Measurements from ENCODE around the gene CYB561D1.

The CYB561D1 gene

DNA sequence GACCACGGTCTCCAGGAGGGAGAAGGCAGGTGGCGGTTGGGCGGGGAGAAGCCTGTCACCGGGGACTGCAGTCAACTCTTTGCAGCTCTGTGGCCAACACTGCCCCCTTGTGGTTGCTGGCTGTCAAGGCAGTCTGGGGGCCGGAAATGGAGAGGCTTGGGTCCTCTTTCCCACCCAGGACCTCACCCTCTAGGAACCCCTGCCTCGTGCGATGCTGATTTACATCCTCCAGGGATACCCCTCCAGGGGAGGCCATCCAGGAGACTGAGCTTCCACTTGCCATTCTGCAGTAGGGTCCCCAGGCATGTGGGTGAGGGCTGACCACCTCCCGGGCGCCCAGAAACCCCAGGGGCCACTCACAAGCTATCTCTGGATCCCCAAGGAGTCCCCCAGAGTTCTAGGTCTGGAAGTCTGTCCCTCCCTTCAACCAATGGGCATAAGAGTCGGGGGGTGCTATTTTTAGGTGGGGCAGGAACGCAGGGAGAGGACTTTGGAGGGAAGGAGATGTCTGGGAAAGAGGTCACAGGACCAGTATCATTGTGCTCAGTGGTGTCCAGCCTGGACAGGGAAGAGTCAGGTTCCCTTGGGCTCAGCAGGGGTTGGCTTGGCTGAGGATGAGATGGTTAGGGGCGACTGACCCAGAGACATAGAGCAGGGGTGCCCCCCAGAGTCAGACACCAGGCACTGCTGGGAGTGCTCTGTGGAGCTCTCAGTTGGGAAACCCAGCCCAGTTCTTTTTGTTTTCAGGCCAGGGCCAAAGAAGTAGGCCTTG lies 38.7 kb downstream of the CYB561D1 start:
- Histone ChIP-seq H3K4me3 (ENCODE audit: low read length) (0 out of 2 replicates have a peak overlapping the region, but pooled peaks have one; percentile 3), H3K36me3 (ENCODE audit: insufficient read depth, low read depth, low read length) (no peaks in the 10 kb centered on the region), H3K27me3 (ENCODE audit: insufficient read depth, low read length) (no peaks in the 10 kb centered on the region; the same call in 1 of the 2 replicates), H3K9me3 (ENCODE audit: insufficient read depth, low read depth, low read length) (no peaks in the 10 kb centered on the region), H3K27ac (ENCODE audit: low read length) (no peak overlapping the region), H3K9ac (ENCODE audit: low read depth, low read length) (no peak overlapping the region; the same call in 1 of the 2 replicates), H3K4me1 (ENCODE audit: insufficient read depth, low read length) (no peaks in the 10 kb centered on the region)

DNA sequence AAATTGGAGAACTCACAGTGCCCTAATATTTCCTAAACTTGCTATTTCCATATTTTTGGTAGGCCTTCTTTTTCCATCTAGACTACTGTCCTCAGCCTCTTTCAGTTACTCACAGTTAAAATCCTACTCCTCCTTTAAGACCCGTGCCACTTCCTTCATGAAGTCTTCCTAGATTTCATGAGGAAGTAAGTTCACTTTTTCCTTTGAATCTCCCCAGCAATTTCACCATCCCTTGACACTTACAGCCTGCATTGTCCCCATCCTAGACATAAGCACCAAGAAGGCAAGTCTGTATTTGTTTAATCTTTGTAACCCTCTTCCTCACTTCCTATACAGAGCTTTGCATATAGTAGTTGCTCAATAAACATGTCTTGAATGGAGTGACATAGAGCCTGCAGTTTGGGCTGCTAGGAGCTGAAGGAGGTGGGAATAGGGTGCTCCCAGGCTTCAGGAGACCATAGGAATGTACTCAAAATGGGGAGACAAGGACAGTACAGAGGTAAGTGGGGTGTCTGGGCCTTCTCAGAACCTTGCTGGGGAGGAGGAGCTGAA lies 40.5 kb downstream of the CYB561D1 start:
- Histone ChIP-seq H3K27ac (ENCODE audit: low read length) (no peak overlapping the region), H3K27me3 (ENCODE audit: insufficient read depth, low read length) (no peaks in the 10 kb centered on the region; the same call in 1 of the 2 replicates), H3K4me1 (ENCODE audit: insufficient read depth, low read length) (no peaks in the 10 kb centered on the region), H3K9ac (ENCODE audit: low read depth, low read length) (no peak overlapping the region), H3K36me3 (ENCODE audit: insufficient read depth, low read depth, low read length) (no peaks in the 10 kb centered on the region), H3K4me3 (ENCODE audit: low read length) (no peak overlapping the region), H3K9me3 (ENCODE audit: insufficient read depth, low read depth, low read length) (no peaks in the 10 kb centered on the region)

GRCh38 chr1:109535481-109535880 lies 41.6 kb downstream of the CYB561D1 start:
- Histone ChIP-seq H3K4me3 (ENCODE audit: low read length) (no peak overlapping the region), H3K27ac (ENCODE audit: low read length) (no peak overlapping the region)

DNA sequence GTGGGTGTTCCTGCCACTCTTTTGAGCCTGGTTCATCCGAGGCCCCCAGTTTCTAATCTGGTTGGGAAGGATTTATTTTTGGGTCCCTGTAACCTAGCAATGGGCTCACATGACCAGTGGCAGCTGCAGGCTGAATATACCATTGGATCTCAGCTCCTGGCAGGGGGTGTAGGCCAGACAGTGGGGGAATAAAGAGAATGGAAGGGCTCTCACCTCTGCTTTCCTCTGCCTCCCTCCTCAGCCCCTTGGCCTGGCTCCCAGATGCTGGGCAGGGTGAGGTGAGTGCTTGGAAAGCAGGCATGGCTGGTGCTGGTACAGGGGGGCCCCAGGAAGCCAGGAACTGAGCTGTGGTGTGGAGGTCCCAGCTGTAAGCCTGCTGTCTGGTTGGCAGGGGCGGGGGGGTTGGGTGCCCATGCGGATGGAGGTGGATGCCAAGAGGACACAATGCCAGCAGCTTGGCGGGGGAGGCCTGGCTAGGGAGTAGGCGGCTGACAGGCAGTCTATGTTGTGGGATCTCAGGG lies 42.1 kb downstream of the CYB561D1 start:
- H3K27ac ChIP-seq (ENCODE audit: low read length): no peak overlapping the region
- H3K27me3 ChIP-seq (ENCODE audit: insufficient read depth, low read length): no peaks in the 10 kb centered on the region; the same call in 1 of the 2 replicates
- no peak overlapping the region for H3K9ac ChIP-seq (ENCODE audit: low read depth, low read length)
- no peaks in the 10 kb centered on the region for H3K9me3 ChIP-seq (ENCODE audit: insufficient read depth, low read depth, low read length)
- no peaks in the 10 kb centered on the region for H3K36me3 ChIP-seq (ENCODE audit: insufficient read depth, low read depth, low read length)
- no peaks in the 10 kb centered on the region for H3K4me1 ChIP-seq (ENCODE audit: insufficient read depth, low read length)
- H3K4me3 ChIP-seq (ENCODE audit: low read length): no peak overlapping the region

More at GRCh38 chr1:109535481-109535880, 41.6 kb downstream of the CYB561D1 start:
- no peaks in the 10 kb centered on the region for H3K36me3 ChIP-seq (ENCODE audit: insufficient read depth, low read depth, low read length)
- H3K27me3 ChIP-seq (ENCODE audit: insufficient read depth, low read length): no peaks in the 10 kb centered on the region; the same call in 1 of the 2 replicates
- no peak overlapping the region for H3K9ac ChIP-seq (ENCODE audit: low read depth, low read length)
- no peaks in the 10 kb centered on the region for H3K4me1 ChIP-seq (ENCODE audit: insufficient read depth, low read length)
- no peaks in the 10 kb centered on the region for H3K9me3 ChIP-seq (ENCODE audit: insufficient read depth, low read depth, low read length)

DNA sequence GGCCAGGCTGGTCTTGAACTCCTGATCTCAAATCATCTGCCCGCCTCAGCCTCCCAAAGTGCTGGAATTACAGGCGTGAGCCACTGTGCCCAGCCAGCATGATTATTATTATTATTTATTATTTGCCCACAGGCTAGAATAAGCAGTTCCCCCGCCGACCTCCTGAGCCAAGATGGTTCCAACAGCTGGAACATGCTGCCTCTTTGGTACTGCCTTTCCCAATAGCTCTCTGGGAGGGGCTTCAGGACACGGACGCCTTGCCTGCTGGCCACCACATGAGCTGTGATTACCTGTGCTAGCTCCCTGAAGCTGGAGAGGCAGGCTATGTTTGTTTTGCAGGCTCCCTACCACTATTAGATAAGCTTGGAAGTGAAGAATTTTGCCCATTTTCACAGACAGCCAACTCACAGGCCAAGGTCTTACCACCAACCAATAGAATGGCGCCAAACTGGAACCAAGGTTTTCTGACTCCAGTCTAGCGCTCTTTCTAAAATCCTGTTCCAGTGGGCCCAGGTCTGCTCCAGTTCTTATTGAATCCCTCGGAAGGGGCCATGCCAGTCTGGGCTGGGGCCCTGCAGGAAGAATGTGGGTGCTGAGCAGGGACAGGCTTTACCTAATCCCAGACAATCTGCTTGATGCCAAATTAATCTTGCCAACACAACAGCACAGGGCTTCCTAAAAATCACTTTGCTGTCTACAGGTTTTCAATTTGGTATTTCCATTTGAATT lies 43.7 kb downstream of the CYB561D1 start:
- H3K27ac ChIP-seq (ENCODE audit: low read length): no peak overlapping the region
- H3K4me3 ChIP-seq (ENCODE audit: low read length): no peak overlapping the region
- no peaks in the 10 kb centered on the region for H3K4me1 ChIP-seq (ENCODE audit: insufficient read depth, low read length)
- no peaks in the 10 kb centered on the region for H3K36me3 ChIP-seq (ENCODE audit: insufficient read depth, low read depth, low read length)
- H3K27me3 ChIP-seq (ENCODE audit: insufficient read depth, low read length): no peaks in the 10 kb centered on the region; the same call in 1 of the 2 replicates
- H3K9me3 ChIP-seq (ENCODE audit: insufficient read depth, low read depth, low read length): no peaks in the 10 kb centered on the region
- no peak overlapping the region for H3K9ac ChIP-seq (ENCODE audit: low read depth, low read length)

DNA sequence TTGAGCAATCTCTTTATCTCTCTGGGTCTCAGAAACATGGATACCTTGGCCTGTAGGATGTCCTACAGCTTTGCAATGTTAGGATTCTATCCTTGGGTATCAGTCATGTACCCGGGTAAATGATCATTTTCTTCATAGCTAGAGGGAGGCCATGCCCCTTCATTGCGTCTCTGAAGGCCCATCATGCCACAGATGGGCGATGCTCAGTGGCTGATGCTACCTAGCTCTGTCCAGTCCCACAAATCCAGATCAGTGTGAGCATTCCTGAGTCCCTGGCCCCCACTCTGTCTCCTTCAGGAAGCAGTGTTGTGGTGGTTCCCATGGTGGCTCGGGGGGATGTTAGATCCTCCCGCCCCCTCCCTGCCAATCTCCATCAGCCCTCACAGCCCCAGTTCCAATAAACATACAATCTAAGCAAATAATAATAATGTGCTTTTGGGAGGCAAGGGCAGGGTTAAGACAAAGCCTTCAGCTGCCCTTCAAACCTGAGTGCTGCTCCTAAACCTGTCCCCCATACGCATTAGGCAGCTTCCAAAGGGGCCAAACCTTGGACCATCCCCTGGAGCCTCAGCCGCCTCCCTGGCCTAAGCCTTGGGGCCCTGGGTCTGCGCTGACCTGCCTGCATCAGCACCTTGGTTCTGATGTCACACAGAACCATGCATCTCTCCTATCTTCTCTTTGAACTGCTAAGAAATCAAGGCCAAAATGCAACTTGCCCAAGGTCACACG lies 45.1 kb downstream of the CYB561D1 start:
- H3K9me3 ChIP-seq (ENCODE audit: insufficient read depth, low read depth, low read length): no peaks in the 10 kb centered on the region
- H3K36me3 ChIP-seq (ENCODE audit: insufficient read depth, low read depth, low read length): no peaks in the 10 kb centered on the region

GRCh38 chr1:109539676-109540075 lies 45.8 kb downstream of the CYB561D1 start, which contains the start of gene GPR61:
Gene GPR61, plus strand, starts transcription at chr1:109539872. Its CDS starts 3,151 bp downstream, at chr1:109543023.
- no peaks in the 10 kb centered on the region for H3K36me3 ChIP-seq (ENCODE audit: insufficient read depth, low read depth, low read length)
- no peak within 1 kb of the TSS for H3K27ac ChIP-seq (ENCODE audit: low read length)
- H3K4me1 ChIP-seq (ENCODE audit: insufficient read depth, low read length): no peaks in the 10 kb centered on the region
- no peaks in the 10 kb centered on the region for H3K9me3 ChIP-seq (ENCODE audit: insufficient read depth, low read depth, low read length)
- peak within 1 kb of the TSS; percentile 25; the same call in 1 of the 2 replicates for H3K4me3 ChIP-seq (ENCODE audit: low read length)
- no peaks in the 10 kb centered on the region; the same call in 1 of the 2 replicates for H3K27me3 ChIP-seq (ENCODE audit: insufficient read depth, low read length)
- no peak within 1 kb of the TSS for H3K9ac ChIP-seq (ENCODE audit: low read depth, low read length)

More for the DNA sequence above, 45.1 kb downstream of the CYB561D1 start:
- no peak overlapping the region for H3K4me3 ChIP-seq (ENCODE audit: low read length)
- H3K27me3 ChIP-seq (ENCODE audit: insufficient read depth, low read length): no peaks in the 10 kb centered on the region; the same call in 1 of the 2 replicates
- no peak overlapping the region for H3K27ac ChIP-seq (ENCODE audit: low read length)
- H3K4me1 ChIP-seq (ENCODE audit: insufficient read depth, low read length): no peaks in the 10 kb centered on the region
- no peak overlapping the region for H3K9ac ChIP-seq (ENCODE audit: low read depth, low read length)

DNA sequence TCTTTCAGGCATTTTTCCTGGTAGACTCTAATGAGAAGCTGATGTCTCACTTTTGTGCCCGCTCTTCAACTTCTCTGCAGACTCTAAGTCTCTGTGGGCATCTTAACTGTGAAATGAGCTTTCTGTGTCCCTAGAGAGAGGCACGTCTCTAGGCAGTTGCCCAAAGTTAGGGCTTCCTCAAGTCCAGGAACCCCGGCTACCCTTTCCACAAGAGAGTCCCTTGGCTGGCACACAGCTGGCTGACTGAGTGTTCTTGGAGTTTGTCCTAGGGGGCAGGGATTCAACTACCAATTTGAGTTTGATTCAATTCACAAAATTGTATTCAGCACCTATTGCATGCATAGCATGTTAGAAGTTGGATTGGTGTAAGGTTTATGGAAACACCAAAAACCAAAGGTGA lies 47.2 kb downstream of the CYB561D1 start:
- Histone ChIP-seq H3K9ac (ENCODE audit: low read depth, low read length) (no peak overlapping the region), H3K27me3 (ENCODE audit: insufficient read depth, low read length) (no peaks in the 10 kb centered on the region; the same call in 1 of the 2 replicates), H3K4me1 (ENCODE audit: insufficient read depth, low read length) (no peaks in the 10 kb centered on the region), H3K36me3 (ENCODE audit: insufficient read depth, low read depth, low read length) (no peaks in the 10 kb centered on the region), H3K27ac (ENCODE audit: low read length) (no peak overlapping the region), H3K4me3 (ENCODE audit: low read length) (no peak overlapping the region), H3K9me3 (ENCODE audit: insufficient read depth, low read depth, low read length) (no peaks in the 10 kb centered on the region)

DNA sequence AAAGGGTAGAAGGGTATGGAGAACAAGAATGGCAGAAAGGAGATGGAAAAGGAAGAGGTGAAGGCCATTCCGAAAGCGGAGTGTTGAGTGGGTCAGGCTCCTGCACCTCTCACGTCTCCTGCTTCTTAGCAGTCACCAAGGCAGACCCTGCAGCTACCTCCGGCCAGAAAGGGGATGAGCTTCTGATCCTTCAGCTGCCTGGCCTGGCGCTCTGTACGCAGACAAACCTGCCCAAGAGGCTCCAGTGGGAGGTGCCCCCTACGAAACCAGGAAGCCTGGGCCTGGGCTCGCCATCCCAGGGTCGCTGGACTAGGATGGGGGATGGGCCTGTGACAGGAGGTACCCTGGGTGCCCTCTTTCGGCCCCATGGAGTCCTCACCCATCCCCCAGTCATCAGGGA lies 48.8 kb downstream of the CYB561D1 start:
- Histone ChIP-seq H3K36me3 (ENCODE audit: insufficient read depth, low read depth, low read length) (no peaks in the 10 kb centered on the region), H3K27ac (ENCODE audit: low read length) (no peak overlapping the region), H3K4me3 (ENCODE audit: low read length) (no peak overlapping the region)

GRCh38 chr1:109543283-109543987 lies 49.5 kb downstream of the CYB561D1 start:
- Histone ChIP-seq H3K36me3 (ENCODE audit: insufficient read depth, low read depth, low read length) (no peaks in the 10 kb centered on the region), H3K9me3 (ENCODE audit: insufficient read depth, low read depth, low read length) (no peaks in the 10 kb centered on the region), H3K27ac (ENCODE audit: low read length) (no peak overlapping the region), H3K9ac (ENCODE audit: low read depth, low read length) (no peak overlapping the region), H3K27me3 (ENCODE audit: insufficient read depth, low read length) (no peaks in the 10 kb centered on the region; the same call in 1 of the 2 replicates), H3K4me3 (ENCODE audit: low read length) (no peak overlapping the region), H3K4me1 (ENCODE audit: insufficient read depth, low read length) (peaks cover 12% of the 10 kb centered on the region)

More for the DNA sequence above, 48.8 kb downstream of the CYB561D1 start:
- no peaks in the 10 kb centered on the region; the same call in 1 of the 2 replicates for H3K27me3 ChIP-seq (ENCODE audit: insufficient read depth, low read length)
- H3K9ac ChIP-seq (ENCODE audit: low read depth, low read length): no peak overlapping the region
- H3K4me1 ChIP-seq (ENCODE audit: insufficient read depth, low read length): peaks cover 12% of the 10 kb centered on the region
- H3K9me3 ChIP-seq (ENCODE audit: insufficient read depth, low read depth, low read length): no peaks in the 10 kb centered on the region

Measured in iPS-20b (cell line).